Brain microvascular endothelial cell (primary cell): ENCODE measurements around the gene CASR.

Experiments used
- DNase-seq: peaks from one replicate; pipeline ENCODE4 v3.0.0-alpha.2; 2020
- H3K27ac ChIP-seq: fragments of 250-450 bp; sonication (Bioruptor Pico); 2 replicates; pipeline ENCODE4 v1.5.1; 2020; ENCODE audit warnings: mild to moderate bottlenecking, moderate library complexity
- H3K27me3 ChIP-seq: fragments of 250-450 bp; sonication (Bioruptor Pico); replicated peaks from 2 replicates; pipeline ENCODE4 v1.5.1; 2020; ENCODE audit warnings: mild to moderate bottlenecking
- H3K36me3 ChIP-seq: fragments of 250-450 bp; sonication (Bioruptor Pico); replicated peaks from 2 replicates; pipeline ENCODE4 v1.5.1; 2020; ENCODE audit warnings: mild to moderate bottlenecking
- H3K4me3 ChIP-seq: 2 replicates; pipeline ENCODE4 v1.5.1; 2011; ENCODE audit warnings: low read depth, mild to moderate bottlenecking, control low read depth, low read length, moderate library complexity
- CTCF ChIP-seq: IDR thresholded peaks from 2 replicates; pipeline ENCODE4 v1.5.1; 2011; ENCODE audit warnings: low read depth, mild to moderate bottlenecking, moderate library complexity, low read length, control low read depth, inconsistent platforms; ENCODE audit errors: missing control alignments
- in situ Hi-C: cut with HindIII; loops from 2 replicates; pipeline ENCODE4 v1.10.0; 2017; ENCODE audit warnings: low sequenced_read_pairs, low pct_ligation_motif_present

Gene CASR

GRCh38 chr3:122322095-122323075 lies 138.9 kb downstream of the CASR start:
- no peak for TF ChIP-seq CTCF
- Histone ChIP-seq H3K27me3 (no peaks in the 10 kb centered on the region), H3K27ac (no peak overlapping the region), H3K36me3 (no peaks in the 10 kb centered on the region), H3K4me3 (no peak overlapping the region)
- DNase-seq: no peak
- in situ Hi-C loops: no loop called here

GRCh38 chr3:122324871-122325323 lies 141.4 kb downstream of the CASR start, which contains the start of gene CSTA:
Gene CSTA, plus strand, starts transcription at chr3:122325248. Its CDS starts 45 bp downstream, at chr3:122325293.
- DNase-seq: no peak
- TF ChIP-seq CTCF: no peak
- H3K27ac ChIP-seq: no peak within 1 kb of the TSS
- in situ Hi-C loops: no loop called here
- H3K27me3 ChIP-seq: no peaks in the 10 kb centered on the region
- H3K36me3 ChIP-seq: no peaks in the 10 kb centered on the region
- H3K4me3 ChIP-seq: no peak within 1 kb of the TSS

- H3K4me3 ChIP-seq: no peak overlapping the region
- no peak for TF ChIP-seq CTCF
- DNase-seq: no peak
- H3K27ac ChIP-seq: no peak overlapping the region
- no peaks in the 10 kb centered on the region for H3K36me3 ChIP-seq
- in situ Hi-C loops: no loop called here
- no peaks in the 10 kb centered on the region for H3K27me3 ChIP-seq
Measured at GRCh38 chr3:122325769-122326168, 142.3 kb downstream of the CASR start.

- in situ Hi-C loops: no loop called here
- no peaks in the 10 kb centered on the region for H3K27me3 ChIP-seq
- no peaks in the 10 kb centered on the region for H3K36me3 ChIP-seq
- no peak for DNase-seq
- no peak overlapping the region for H3K4me3 ChIP-seq
- no peak overlapping the region for H3K27ac ChIP-seq
- TF ChIP-seq CTCF: no peak
Measured at GRCh38 chr3:122331886-122332285, 148.4 kb downstream of the CASR start.

GRCh38 chr3:122332551-122332950 lies 149.1 kb downstream of the CASR start:
- DNase-seq: no peak
- TF ChIP-seq CTCF: no peak
- in situ Hi-C loops: no loop called here
- H3K27me3 ChIP-seq: no peaks in the 10 kb centered on the region
- H3K4me3 ChIP-seq: no peak overlapping the region
- H3K27ac ChIP-seq: no peak overlapping the region
- no peaks in the 10 kb centered on the region for H3K36me3 ChIP-seq
